SIG-M5 treated with dmso at 0.1 percent for 504 hours (cell line): Measurements from ENCODE around the gene TXNRD1.

Source experiments
- DNase-seq: peaks from one replicate; lab custom pipeline; 2025; ENCODE audit not compliant: unreplicated experiment; lab: John Stamatoyannopoulos, UW

Gene TXNRD1

DNA sequence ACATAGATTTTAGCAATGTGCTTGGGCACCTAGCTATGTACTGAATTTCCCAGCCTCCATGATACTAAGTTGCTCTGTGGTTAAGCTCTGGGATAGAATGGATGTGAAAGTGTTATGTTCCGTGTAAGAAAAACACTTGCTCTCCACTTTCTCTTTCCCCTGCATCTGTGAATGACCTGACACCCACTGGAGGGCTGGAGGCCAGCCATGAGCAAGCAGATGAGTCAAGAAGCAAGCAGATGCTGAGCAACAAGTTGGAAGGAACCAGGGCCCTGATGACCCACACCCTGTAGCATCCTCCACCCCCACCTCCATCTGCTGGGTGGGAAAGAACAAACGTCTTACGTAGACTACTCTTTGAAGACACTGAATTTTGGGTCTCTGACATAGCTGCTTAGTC, 144.6 kb downstream of the TXNRD1 start:
- DNase-seq = no peak

DNA sequence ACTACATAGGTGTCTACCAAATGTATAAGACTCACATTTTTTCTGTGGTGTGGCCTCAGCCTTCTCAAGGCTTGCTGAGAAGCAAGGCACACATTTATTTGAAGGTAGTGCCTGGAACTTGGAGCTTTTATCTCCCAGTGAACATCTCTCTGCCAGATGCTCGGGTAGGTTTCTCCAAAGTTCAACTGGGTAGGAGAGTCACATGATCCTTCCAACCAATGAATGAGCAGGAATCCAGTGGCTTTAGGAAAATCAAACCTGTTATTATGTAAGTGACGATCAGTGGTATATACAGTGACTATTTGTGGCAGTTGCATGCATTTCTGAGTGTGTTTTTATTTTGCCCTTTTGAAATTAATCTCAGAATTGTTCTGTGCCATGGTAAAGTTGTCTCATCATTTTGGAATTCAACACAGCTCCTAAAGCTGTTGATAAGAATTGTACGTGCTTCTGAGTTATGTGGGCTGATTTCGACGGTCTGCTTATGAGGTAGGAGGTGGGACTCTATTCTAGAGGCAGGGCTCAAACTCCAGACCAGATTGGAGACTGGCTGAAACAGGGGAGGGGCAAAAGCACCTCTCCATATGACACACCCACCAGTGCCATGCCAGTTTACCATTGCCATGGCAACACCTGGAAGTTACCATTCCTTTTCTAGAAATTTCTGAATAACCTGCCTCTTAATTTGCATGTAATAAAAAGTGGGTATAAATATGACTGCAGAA, 145.6 kb downstream of the TXNRD1 start:
- DNase-seq = no peak

DNA sequence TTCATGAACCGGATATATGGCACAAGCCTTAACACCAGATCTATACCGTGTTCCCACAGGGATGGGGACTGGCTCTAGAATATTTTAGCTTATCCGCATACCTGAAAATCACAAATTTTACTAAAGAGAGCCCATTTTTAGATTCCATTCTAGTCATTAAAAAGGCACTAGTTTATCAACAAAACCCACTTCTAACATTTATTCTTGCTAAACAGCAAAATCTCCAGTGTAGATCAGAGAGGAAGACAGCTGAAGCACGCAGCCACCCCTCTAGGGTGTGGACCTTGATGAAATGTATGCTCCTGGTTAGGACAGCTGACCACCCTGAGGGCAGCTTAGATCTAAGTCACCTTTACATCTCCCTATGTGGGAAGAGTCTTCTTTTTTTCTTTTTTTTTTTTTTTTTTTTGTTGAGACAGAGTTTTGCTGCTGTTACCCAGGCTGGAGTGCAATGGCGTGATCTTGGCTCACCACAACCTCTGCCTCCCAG, 150.4 kb downstream of the TXNRD1 start:
- DNase-seq = no peak

DNA sequence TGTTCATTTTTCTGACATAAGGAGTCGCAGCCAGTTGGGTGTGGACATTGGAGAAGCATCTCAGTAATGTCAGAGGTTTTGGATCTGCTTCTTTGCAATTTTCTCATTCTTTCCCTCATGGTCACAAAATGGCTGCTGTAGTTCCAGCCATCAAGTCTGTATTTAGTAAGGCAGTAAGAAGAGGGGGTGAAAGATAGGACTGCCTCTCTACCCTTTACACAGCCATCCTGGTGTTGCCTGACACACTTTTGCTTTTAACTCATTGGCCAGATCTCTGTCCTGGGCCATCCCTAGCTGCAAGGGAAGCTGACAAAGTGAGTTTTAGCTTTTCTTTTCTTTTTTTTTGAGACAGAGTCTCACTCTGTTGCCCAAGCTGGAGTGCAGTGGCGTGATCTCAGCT, 154.1 kb downstream of the TXNRD1 start:
- no peak for DNase-seq

DNA sequence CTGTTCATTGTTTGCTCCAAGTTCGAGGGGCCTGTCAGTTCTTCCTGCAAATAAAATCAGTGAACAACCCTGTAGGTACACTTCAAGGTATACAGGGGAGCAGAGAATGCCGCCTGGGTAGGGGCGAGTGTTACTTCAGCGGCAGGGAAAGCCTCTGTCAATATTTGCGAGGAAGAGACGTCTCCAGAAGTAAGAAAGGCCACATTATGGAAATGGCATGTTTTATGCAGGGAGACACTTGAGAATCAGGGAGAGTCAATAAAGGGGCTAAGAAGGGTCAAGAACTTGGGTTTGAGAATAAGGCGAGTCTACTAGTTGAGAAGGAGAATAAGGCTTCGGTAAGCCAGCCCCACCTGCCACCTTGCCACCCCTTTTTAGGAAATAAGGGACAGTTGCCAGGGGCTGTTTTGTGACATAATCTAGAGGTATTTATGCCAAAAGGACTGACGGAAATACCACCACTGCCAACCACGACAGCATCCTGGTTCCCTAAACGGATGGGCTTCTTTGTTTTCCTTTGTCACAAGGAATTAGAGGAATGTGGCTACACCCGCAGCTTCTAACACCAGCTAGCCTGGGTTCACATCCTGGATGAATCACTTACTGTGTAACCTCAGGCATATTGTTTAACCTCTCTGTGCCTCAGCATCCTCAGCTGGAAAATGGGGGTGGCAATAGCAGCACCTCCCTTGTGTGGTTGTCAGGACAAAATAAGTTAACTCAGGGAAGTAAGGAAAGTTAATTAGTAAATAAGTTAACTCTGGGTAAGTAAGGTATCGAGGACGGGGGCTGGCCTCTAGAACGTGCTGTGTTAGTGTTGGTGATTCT, 155.7 kb downstream of the TXNRD1 start:
- peak; percentile 19 for DNase-seq

DNA sequence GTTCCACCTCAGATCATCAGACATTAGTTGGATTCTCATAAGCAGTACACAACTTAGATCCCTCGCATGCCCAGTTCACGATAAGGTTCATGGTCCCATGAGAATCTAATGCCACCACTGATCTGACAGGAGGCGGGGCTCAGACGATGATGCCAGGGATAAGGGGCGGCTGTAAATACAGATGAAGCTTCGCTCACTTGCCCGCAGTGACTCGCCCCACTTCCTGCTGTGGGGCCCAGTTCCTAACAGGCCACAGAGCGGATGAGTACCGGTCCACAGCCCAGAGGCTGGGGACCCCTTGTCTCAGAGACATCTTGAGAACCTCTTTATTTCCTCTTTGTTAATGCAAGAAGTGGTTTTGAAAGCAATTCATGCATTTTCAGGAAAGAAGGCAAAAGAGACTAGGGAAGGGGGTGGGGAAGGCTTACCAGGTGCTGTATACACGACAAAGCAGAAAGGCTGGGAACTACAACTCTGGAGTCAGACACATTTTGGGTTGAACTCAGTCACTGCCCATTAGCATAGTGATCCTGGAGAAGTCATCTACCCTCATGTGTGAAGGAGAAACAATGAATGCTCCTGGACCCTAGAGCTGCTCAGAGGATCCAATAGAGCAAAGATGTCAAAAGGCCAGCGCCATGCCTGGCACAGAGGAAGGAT, 156.6 kb downstream of the TXNRD1 start:
- peak; percentile 26 for DNase-seq

DNA sequence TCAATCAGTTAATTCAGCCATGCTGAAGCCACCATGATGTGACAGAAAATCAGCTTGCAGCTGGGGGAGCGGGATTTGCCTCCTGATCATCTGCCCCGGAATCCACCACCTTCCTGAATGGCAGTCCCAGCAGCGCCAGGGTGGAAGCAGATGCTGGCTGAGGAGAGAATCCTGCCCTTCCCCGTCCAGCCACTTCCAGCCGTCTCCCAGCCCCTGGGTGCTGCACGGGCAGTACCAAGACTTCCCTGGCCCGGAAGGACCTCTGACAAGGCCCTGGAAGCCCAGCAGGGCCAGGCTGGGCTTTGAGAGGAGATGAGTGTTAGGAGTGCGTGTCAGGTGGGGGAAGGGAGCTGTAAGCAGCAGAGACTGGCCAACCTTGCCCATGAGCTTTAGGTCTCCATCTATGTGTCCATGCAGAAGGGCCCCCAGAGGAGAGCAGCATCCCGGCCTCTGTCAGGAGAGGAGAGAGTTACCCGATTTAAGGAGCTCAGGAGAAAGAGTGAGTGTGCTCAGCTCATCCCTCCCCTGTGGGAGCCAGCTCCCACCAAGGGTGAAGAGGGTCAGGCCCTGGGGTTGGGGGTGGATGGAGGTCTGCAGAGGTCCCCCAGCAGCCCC, 157.2 kb downstream of the TXNRD1 start:
- DNase-seq = no peak

DNA sequence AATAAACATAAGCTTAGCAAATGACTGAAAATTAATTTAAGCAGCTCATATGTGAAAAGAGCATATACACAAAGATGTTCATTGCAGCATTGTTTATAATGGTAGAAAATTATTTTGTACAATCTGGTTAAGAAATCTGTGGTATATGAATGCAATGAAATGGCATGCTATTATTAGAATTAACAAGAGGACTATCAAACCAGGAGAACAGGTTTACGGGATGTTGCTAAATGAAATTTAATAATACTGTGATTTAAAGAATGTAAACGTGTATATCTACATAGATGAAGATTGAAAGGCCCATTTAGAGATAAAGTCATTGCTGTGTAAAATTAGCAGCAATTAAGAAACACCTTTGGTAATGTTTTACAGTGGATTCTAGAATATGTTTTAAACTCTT, 158.5 kb downstream of the TXNRD1 start:
- DNase-seq = peak; percentile 28

DNA sequence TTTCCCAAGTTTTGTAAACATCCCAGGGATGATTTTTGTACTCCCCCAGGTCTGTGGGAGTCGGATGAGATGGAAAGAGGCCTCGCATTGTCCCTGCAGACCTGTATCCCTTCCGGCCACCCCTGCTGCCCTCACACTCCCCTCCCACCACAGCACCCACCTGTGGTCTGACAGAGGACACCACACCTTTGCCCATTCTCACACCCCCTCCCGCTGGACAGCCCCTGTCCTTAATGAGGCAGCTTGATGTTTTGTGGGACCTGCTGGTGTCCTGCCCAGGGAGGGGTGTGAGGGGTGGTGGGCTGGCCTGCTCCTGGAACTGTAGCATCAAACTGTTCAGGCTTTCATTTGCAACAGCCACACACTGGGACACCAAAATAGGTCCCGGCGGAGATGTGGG, 159.2 kb downstream of the TXNRD1 start:
- no peak for DNase-seq

DNA sequence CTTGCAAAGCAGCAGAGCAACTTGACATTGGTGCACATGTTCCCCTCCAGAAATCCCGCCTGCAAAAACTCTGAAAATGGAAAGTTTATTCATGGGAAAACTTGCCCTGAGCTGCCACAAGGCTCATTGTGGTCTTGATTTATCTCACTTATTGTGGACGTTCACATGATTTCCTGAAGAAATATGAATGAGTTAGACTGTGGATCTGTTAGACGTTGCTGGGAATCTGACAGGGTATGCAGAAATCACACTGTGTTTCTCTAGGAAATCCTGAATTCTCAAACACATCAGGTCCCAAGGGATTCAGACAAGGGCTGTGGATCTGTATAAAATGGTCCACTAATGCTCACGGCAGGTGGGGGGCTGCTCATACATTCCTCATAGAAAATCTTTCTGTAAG, 160.2 kb downstream of the TXNRD1 start:
- no peak for DNase-seq

DNA sequence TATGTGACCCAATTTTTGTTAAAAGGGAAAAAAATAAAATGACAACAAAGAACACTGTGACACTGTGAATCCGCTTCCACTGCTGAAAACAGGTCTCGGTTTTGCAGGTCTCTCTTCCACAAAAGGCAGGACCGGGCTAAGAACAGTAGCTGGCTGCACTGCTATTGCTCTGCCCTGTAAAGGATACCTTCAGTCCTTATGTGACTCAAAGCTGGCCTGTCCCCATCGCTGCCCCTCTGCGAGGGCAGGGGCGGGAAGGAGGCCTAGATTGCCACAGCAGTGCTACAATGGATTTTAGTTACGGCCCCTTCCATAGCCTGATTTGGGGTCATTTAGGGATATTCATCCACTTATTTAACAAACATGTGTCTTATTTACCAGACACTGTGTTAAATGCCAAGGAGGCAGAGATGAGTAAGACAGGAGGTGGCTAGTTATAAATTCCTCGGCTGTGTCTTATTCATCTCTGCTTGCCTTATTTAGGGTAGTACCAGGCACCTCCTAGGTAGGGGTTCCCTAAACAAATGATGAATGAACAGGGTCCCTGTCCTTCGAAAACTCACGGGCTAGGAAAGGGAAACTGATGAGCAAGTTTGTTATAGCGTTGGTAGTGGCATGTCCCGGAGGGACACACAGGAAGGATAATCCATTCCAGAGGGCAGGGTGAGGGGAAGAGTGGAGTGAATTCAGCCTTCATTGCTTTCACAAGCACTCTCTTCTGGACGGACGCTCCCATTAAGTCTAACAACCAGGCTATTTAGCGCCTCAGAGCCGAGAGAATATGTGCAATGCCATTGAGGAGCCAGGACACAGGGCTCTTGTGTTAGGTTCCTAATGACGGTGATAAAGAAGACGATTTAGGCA, 161.3 kb downstream of the TXNRD1 start:
- no peak for DNase-seq

DNA sequence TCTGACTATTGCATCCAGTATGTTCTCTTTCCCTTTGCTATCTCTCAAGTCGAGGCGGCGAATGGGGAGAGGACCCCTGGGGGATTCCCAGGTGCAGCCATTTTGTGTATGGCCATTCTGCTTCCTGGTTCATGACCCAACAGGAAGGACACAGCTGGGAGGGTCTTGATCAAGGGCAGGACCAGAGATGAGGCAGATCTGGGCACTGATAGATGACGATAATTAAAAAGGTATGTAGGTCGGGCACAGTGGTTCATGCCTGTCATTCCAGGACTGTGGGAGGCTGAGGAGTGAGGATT, 161.9 kb downstream of the TXNRD1 start:
- no peak for DNase-seq

DNA sequence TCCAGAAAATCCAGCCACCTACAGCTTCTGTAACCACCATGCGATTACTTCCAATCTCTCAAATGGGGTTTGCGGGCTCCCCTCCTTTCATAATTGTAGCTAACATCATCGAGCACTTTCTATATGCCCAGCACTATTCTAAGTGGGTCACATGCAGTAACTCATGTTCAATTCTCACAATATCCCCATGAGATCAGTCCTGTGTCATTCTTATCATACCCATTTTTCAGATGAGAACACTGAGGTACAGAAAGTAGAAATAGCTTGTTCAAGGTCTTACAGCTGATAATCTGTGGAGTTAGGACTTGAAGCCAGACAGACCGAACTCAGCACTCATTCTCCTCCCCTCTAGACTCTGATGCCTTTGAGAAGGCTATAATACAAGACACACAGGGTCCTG, 162.8 kb downstream of the TXNRD1 start:
- DNase-seq = no peak

DNA sequence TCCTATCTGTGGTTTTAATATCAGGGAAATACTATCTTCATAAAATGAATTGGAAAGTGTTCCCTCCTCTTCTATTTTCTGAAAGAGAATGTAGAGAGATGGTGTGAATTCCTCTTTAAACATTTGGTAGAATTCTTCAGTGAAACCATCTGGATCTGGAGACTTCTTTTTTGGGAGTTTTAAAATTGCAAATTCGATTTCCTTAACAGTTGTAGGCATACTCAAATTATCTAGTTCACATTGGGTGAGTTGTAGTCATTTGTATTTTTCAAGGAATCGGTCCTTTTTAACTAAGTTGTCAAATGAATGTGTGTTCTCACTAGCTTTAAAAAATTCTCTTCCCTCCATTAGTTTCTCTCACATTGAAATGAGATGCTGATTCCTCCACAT, 165.8 kb downstream of the TXNRD1 start:
- no peak for DNase-seq

DNA sequence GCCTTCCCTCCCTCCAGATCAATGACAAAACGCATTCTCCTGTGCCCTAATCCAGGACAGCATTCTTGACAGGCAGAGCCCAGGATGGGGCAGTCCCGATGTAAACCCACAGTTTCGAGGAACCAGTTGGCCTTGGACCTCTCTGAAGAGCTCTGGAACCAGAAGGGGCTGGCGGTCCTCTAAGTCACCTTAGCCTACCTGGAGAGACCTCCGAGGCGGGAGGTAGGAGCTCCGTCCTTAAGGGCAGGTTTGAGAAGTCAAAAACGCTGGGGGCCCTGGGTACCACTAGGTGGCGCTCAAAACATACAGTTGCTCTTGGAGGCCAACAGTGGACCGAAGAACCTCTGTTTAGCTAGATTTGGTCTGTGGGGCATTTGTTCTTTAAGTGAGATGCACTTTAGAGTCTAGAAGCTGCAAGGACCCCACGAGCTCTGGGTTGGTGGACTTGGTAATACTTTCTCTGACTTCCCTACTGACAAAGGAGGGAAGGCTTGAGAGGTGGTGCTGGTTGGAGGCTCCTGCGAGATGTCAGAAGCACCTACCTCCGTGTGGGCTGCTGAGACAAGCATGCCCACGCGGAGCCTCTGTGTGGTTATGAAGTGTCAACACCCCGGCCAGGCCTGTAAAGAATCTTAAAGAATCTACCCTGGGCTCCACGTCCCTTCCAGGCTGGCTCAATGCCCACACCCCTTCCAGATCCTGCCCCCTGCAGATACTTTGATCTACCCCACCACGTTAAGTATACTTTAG, 166.3 kb downstream of the TXNRD1 start:
- DNase-seq = peak; percentile 66

DNA sequence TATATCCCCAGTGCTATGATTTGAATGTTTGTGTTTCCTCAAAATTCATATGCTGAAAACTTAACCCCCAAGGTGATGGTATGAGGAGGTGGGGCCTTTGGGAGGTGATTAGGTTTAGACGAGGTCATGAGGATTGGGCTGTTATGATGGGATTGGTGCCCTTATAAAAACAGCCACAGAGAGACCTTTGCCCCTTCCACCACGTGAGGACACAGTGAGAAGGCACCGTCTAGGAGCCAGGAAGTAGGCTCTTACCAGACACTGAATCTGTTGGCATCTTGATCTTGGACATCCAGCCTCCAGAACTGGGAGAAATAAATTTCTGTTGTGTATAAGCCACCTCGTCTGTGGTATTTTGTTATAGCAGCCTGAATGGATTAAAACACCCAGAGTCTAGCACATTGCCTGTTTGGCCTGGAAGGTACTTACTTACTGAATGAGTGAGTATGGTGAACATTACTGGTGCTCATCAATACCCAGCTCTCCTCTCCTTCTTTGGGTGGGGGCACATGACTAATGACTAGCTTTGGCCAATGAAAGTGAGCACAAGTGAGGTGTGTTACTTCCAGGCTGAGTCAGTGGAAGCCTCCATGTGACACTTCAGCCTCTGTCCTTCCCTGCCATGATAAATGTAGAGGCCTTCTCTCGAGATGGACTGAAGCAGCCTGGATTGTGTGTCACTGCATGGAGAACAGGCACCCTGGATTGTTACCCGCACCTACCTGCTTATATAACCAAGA, 168.7 kb downstream of the TXNRD1 start:
- no peak for DNase-seq

DNA sequence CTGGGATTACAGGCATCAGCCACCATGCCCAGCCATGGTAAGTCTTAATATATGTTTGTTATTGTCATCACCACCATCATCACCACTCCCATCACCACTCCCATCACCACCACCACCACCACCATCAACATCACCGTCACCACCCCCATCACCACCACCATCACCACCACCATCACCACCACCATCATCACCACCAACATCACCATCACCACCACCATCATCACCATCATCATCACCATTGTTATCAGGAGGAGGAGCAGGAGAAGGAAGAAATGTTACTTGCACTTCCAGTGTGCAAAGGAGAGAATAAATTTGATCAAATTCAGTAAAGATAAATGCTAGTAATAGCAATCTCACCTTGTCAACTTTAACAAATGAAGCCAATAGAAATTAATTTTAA, 169.9 kb downstream of the TXNRD1 start:
- DNase-seq = no peak

DNA sequence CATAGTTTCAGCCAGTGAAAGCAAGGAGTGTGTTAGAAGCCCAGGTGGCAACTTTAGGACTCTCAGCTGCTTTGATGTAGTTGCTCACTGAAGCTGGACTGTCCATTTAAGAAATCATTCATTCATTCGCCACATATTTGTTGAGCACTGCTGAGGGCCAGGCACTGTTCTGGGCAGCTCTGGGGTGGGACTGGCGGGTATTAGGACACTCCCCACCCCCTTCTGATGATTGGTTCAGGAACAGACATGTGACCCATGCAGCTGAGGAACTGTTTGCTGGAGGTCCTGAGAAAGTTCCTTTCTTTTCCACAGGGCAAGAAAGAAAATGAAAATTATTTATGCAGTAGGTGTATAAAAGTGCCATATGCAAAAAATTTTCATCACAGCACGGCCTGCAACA, 170.9 kb downstream of the TXNRD1 start:
- DNase-seq = no peak

DNA sequence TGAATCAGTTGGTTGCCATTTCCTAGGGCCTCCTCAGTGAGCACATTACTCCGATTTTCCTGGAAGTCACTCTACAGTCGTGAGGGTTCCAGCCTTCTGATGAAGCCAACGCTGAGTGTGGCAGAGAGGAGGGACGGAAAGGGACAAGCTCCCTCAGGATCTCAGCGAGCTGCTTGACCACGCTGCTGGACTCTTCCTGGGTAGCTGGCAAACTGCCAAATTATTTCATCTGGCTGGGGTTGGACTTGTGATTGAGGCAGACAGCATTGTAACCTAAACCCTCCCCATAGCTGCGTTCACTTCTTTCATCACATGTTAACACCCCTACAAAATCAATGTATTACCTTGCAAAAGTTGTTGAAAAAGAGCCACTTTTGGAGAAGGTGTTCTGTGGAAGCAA, 171.6 kb downstream of the TXNRD1 start:
- DNase-seq = no peak
